ENCODE measurements around the gene TIMMDC1. TPM values are rescaled to one million over a fixed set of nuclear protein-coding genes. Genes with fewer than 3 reads are reported as not detected.

TIMMDC1 gene
- total RNA-seq, 1 experiment from 2014 or later = 96.7 TPM

GRCh38 chr3:119529883-119530282, 31.5 kb downstream of the TIMMDC1 start:
- intact Hi-C loops (cut with micrococcal nuclease; ENCODE audit: unreplicated experiment) = no loop called here
- H3K4me3 ChIP-seq (ENCODE audit: low read depth, low read length, poor library complexity, severe bottlenecking) = no peak overlapping the region
- H3K27ac ChIP-seq (ENCODE audit: low read depth, low read length, poor library complexity, severe bottlenecking) = no peak overlapping the region
- ChIA-PET CTCF (no interaction called here), POLR2A (ENCODE audit: low non-redundant PET) (no interaction called here)
- BruUV-seq (replicated peaks) = no TSS peak
- H3K27me3 ChIP-seq (replicated peaks; ENCODE audit: insufficient read depth, low read depth, low read length, poor library complexity) = no peaks in the 10 kb centered on the region
- no peak for DNase-seq (ENCODE audit: low spot score)
- TF ChIP-seq EZH2 (IDR thresholded peaks at IDR 0.05; ENCODE audit: borderline replicate concordance, low read depth, low read length, poor library complexity, severe bottlenecking) = no peak
- no peak for TF ChIP-seq CTCF (conservative IDR thresholded peaks at IDR 0.05; ENCODE audit: low read depth, low read length)
- no peaks in the 10 kb centered on the region for H3K4me1 ChIP-seq (ENCODE audit: insufficient read depth, low read length, poor library complexity, severe bottlenecking)
- no peaks in the 10 kb centered on the region for H3K36me3 ChIP-seq (ENCODE audit: insufficient read depth, low read length, poor library complexity, severe bottlenecking)
- H3K9me3 ChIP-seq (ENCODE audit: low read depth, low read length, poor library complexity, severe bottlenecking) = no peaks in the 10 kb centered on the region

GRCh38 chr3:119530456-119530855, 32.1 kb downstream of the TIMMDC1 start:
- TF ChIP-seq CTCF (conservative IDR thresholded peaks at IDR 0.05; ENCODE audit: low read depth, low read length) (no peak), EZH2 (IDR thresholded peaks at IDR 0.05; ENCODE audit: borderline replicate concordance, low read depth, low read length, poor library complexity, severe bottlenecking) (no peak)
- ChIA-PET CTCF (no interaction called here), POLR2A (ENCODE audit: low non-redundant PET) (no interaction called here)
- H3K36me3 ChIP-seq (ENCODE audit: insufficient read depth, low read length, poor library complexity, severe bottlenecking) = no peaks in the 10 kb centered on the region
- DNase-seq (ENCODE audit: low spot score) = no peak
- H3K4me1 ChIP-seq (ENCODE audit: insufficient read depth, low read length, poor library complexity, severe bottlenecking) = no peaks in the 10 kb centered on the region
- no TSS peak for BruUV-seq (replicated peaks)
- H3K27ac ChIP-seq (ENCODE audit: low read depth, low read length, poor library complexity, severe bottlenecking) = no peak overlapping the region
- H3K9me3 ChIP-seq (ENCODE audit: low read depth, low read length, poor library complexity, severe bottlenecking) = no peaks in the 10 kb centered on the region
- H3K4me3 ChIP-seq (ENCODE audit: low read depth, low read length, poor library complexity, severe bottlenecking) = no peak overlapping the region
- intact Hi-C loops (cut with micrococcal nuclease; ENCODE audit: unreplicated experiment) = no loop called here
- no peaks in the 10 kb centered on the region for H3K27me3 ChIP-seq (replicated peaks; ENCODE audit: insufficient read depth, low read depth, low read length, poor library complexity)

GRCh38 chr3:119531151-119531550, 32.8 kb downstream of the TIMMDC1 start:
- Histone ChIP-seq H3K27ac (ENCODE audit: low read depth, low read length, poor library complexity, severe bottlenecking) (no peak overlapping the region), H3K4me3 (ENCODE audit: low read depth, low read length, poor library complexity, severe bottlenecking) (no peak overlapping the region), H3K36me3 (ENCODE audit: insufficient read depth, low read length, poor library complexity, severe bottlenecking) (no peaks in the 10 kb centered on the region), H3K9me3 (ENCODE audit: low read depth, low read length, poor library complexity, severe bottlenecking) (no peaks in the 10 kb centered on the region), H3K4me1 (ENCODE audit: insufficient read depth, low read length, poor library complexity, severe bottlenecking) (no peaks in the 10 kb centered on the region), H3K27me3 (replicated peaks; ENCODE audit: insufficient read depth, low read depth, low read length, poor library complexity) (no peaks in the 10 kb centered on the region)
- TF ChIP-seq CTCF (conservative IDR thresholded peaks at IDR 0.05; ENCODE audit: low read depth, low read length) (no peak), EZH2 (IDR thresholded peaks at IDR 0.05; ENCODE audit: borderline replicate concordance, low read depth, low read length, poor library complexity, severe bottlenecking) (no peak)
- intact Hi-C loops (cut with micrococcal nuclease; ENCODE audit: unreplicated experiment) = no loop called here
- ChIA-PET POLR2A (ENCODE audit: low non-redundant PET) (no interaction called here), CTCF (no interaction called here)
- no TSS peak for BruUV-seq (replicated peaks)
- no peak for DNase-seq (ENCODE audit: low spot score)

All from A673 (cell line).